Neutrophil (primary cell): ENCODE results near the gene KRTAP1-5.
"Not testable (repeated sequence)": the region's sequence is repeated elsewhere in the genome, so short reads cannot be mapped to it uniquely, and the experiment has no call there.

Experiments
- H3K27ac ChIP-seq: fragments of 200-600 bp; sonication (generic); 2 replicates; pipeline ENCODE4 v1.5.1; 2016; ENCODE audit warnings: mild to moderate bottlenecking, moderate library complexity
- H3K27me3 ChIP-seq: fragments of 200-600 bp; sonication (generic); 2 replicates; pipeline ENCODE4 v1.6.0; 2016; ENCODE audit warnings: mild to moderate bottlenecking
- H3K36me3 ChIP-seq: fragments of 200-600 bp; sonication (generic); 2 replicates; pipeline ENCODE4 v1.5.1; 2017
- H3K4me1 ChIP-seq, 2 experiments: fragments of 200-600 bp in 1 of 2; sonication (generic) in 1 of 2; 1 replicate in 1 of 2; 2 replicates in 1 of 2; pipeline versions ENCODE4 v1.5.1 to v1.6.1; 2013 to 2016; ENCODE audit warnings: low read depth in 1 of 2, low read length in 1 of 2, mild to moderate bottlenecking in 1 of 2, moderate library complexity in 1 of 2; ENCODE audit not compliant: control insufficient read depth in 1 of 2, insufficient read depth in 1 of 2
- H3K4me3 ChIP-seq, 2 experiments: fragments of 200-600 bp in 1 of 2; sonication (generic) in 1 of 2; 1 replicate in 1 of 2; 2 replicates in 1 of 2; pipeline ENCODE4 v1.5.1; 2013 to 2016; ENCODE audit warnings: low read depth in 1 of 2, low read length in 1 of 2, mild to moderate bottlenecking in 1 of 2, moderate library complexity in 1 of 2
- H3K9me3 ChIP-seq: fragments of 200-600 bp; sonication (generic); 2 replicates; pipeline ENCODE4 v1.5.1; 2016
- CTCF ChIP-seq: fragments of 200-600 bp; sonication (generic); IDR thresholded peaks from 2 replicates; pipeline ENCODE4 v1.5.1; 2016; ENCODE audit warnings: antibody characterized with exemption

The KRTAP1-5 gene

DNA sequence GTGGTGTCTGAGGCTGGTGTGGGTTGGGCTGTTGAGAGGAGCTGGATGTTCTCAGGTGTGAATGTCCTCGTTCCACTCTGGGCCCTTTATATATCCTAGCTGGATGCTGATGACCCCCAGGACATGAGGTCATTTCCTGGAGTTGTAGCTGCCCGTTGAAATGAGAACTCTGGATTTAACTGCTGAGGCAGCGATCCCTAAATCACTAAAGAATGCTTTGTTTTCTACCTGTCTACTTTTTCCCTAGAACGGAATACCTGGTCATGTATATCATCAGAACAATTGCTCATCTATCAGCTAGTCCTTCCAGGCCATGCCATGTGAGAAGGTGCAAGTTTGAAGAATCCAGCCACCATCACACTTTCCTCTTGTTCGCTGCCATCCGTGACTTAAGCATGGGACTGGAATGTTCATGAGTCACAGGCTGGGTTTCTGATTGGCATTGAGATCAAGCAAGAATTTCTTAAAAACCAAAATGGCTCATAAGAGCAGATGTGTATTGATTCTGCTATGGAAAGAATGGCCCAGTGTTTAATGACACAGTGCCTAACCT lies 33.1 kb upstream of the KRTAP1-5 start, which contains the start of gene KRTAP2-3:
TSS of gene KRTAP2-3 (minus strand) at position 63 of the 553 bp plus-strand sequence. CDS start 64 bp downstream, outside the sequence.
- peaks cover 95% of the 10 kb centered on the region for H3K27me3 ChIP-seq
- H3K36me3 ChIP-seq, result no peaks in the 10 kb centered on the region
- H3K9me3 ChIP-seq, result no peaks in the 10 kb centered on the region
- no peaks in the 10 kb centered on the region for H3K4me1 ChIP-seq
- H3K27ac ChIP-seq, result no peak within 1 kb of the TSS
- no peak within 1 kb of the TSS for H3K4me3 ChIP-seq
- TF ChIP-seq CTCF, result no peak

DNA sequence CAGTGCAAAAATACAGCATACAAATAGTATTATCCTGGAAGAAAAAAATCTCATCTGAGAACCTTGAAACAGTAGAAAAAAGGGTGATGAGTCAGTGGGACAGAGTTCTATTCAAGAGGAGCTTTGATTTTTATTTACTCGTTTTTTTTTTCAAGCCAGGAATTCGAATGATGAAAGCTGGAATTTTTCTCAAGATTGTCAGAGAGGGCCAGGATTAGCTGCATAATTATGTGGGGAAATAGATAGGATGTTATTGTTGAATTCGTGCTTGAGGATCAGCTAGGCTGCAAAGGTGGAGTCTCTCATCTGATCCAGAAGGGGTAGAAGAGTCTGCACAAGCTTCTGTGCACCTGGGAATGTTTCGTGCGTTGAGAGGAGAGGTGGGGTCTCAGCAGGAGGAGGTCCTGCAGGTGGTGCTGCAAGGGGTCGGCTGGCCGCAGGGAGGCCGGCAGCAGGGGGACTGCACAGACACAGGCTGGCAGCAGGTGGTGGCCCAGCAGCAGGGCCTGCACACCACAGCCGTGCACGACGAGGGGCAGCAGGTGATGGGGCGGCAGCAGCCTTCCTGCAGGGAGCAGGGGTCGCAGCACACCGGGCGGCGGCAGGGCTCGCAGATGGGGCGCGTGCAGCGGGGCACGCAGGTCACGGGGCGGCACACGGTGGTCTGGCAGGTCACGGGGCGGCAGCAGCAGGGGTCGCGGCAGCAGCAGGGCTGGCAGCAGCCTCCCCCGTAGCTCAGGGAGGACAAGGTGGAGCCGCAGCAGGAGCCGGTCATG lies 32.5 kb upstream of the KRTAP1-5 start:
- H3K9me3 ChIP-seq, H3K27ac ChIP-seq, H3K4me1 ChIP-seq: not testable (repeated sequence)

GRCh38 chr17:41058741-41059140 lies 31.7 kb upstream of the KRTAP1-5 start:
- H3K36me3 ChIP-seq, result no peaks in the 10 kb centered on the region
- no peak overlapping the region for H3K27ac ChIP-seq
- no peaks in the 10 kb centered on the region for H3K4me1 ChIP-seq

More for the DNA sequence above, 32.5 kb upstream of the KRTAP1-5 start:
- H3K27me3 ChIP-seq, result peaks cover 89% of the 10 kb centered on the region
- not testable (repeated sequence) for H3K36me3 ChIP-seq, H3K4me3 ChIP-seq

GRCh38 chr17:41057547-41057946 lies 30.5 kb upstream of the KRTAP1-5 start:
- no peaks in the 10 kb centered on the region for H3K36me3 ChIP-seq
- no peaks in the 10 kb centered on the region for H3K4me1 ChIP-seq
- H3K9me3 ChIP-seq, result no peaks in the 10 kb centered on the region
- no peak overlapping the region for H3K27ac ChIP-seq
- TF ChIP-seq CTCF, result no peak
- H3K4me3 ChIP-seq, result no peak overlapping the region
- H3K27me3 ChIP-seq, result peaks cover 71% of the 10 kb centered on the region

More at GRCh38 chr17:41058741-41059140, 31.7 kb upstream of the KRTAP1-5 start:
- Histone ChIP-seq H3K27me3 (peaks cover 83% of the 10 kb centered on the region), H3K9me3 (no peaks in the 10 kb centered on the region), H3K4me3 (no peak overlapping the region)
- TF ChIP-seq CTCF, result no peak

- H3K9me3 ChIP-seq, H3K27ac ChIP-seq, H3K4me1 ChIP-seq, H3K4me3 ChIP-seq, H3K36me3 ChIP-seq: not testable (repeated sequence)
- peaks cover 50% of the 10 kb centered on the region for H3K27me3 ChIP-seq
These were observed 28.1 kb upstream of the KRTAP1-5 start, which contains the start of gene KRTAP2-2 for GRCh38 chr17:41055130-41055529. TSS of gene KRTAP2-2 (minus strand) at chr17:41055230. CDS start at chr17:41055211, 19 bp downstream.

DNA sequence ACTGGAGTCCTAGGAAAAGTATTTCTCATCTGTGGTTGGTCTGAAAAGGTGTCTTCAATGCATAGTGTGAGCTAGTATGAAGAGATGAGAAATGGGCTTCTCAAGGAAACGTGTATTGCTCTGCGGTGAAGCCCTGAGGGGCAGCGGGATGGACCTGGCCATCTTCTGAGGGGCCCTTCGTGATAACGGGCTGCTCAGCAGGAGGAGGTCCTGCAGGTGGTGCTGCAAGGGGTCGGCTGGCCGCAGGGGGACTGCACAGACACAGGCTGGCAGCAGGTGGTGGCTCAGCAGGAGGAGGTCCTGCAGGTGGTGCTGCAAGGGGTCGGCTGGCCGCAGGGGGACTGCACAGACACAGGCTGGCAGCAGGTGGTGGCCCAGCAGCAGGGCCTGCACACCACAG lies 27.5 kb upstream of the KRTAP1-5 start:
- not testable (repeated sequence) for H3K9me3 ChIP-seq, H3K36me3 ChIP-seq, H3K4me3 ChIP-seq, H3K27ac ChIP-seq, H3K4me1 ChIP-seq
- H3K27me3 ChIP-seq, result peaks cover 51% of the 10 kb centered on the region

- H3K9me3 ChIP-seq, result no peaks in the 10 kb centered on the region
- no peaks in the 10 kb centered on the region for H3K4me1 ChIP-seq
- H3K27me3 ChIP-seq, result peaks cover 49% of the 10 kb centered on the region
- H3K4me3 ChIP-seq, result no peak overlapping the region
- H3K36me3 ChIP-seq, result no peaks in the 10 kb centered on the region
- H3K27ac ChIP-seq, result no peak overlapping the region
- no peak for TF ChIP-seq CTCF
These were observed 27.0 kb upstream of the KRTAP1-5 start for GRCh38 chr17:41054025-41054424.
